GM12878 (cell line): ENCODE data around the gene PHLPP1. TPM values are rescaled to one million over a fixed set of nuclear protein-coding genes. Genes with fewer than 3 reads are reported as not detected.

Source experiments
- ATAC-seq: fragments of 200-7000 bp; cut with Tn5 transposase; 3 replicates; pipeline ENCODE4 v1.9.1; 2020; ENCODE audit warnings: mild to moderate bottlenecking, moderate library complexity
- BruUV-seq: library from RNA; stranded (reverse); fragments of 400-500 nt; replicated peaks from 2 replicates; lab custom pipeline; 2021; lab: Mats Ljungman, UMichigan
- CTCF ChIA-PET: fragments of 300-600 bp; sonication (Branson Sonifier 250); formaldehyde crosslinking; extraction: SDS; loops from one replicate; lab custom pipeline; 2021; ENCODE audit warnings: inconsistent platforms; lab: Yijun Ruan, JAX
- POLR2A ChIA-PET: fragments of 350-600 bp; formaldehyde crosslinking; extraction: SDS; loops from one replicate; lab custom pipeline; 2021; ENCODE audit warnings: inconsistent platforms; lab: Charles Lee
- RAD21 ChIA-PET: fragments of 300-600 bp; sonication (Branson Sonifier 250); formaldehyde crosslinking; loops from one replicate; lab custom pipeline; 2023; ENCODE audit warnings: antibody characterized with exemption; ENCODE audit not compliant: unreplicated experiment; lab: Charles Lee
- SMC1A ChIA-PET: fragments of 300-600 bp; sonication (Branson Sonifier 250); formaldehyde crosslinking; loops from one replicate; lab custom pipeline; 2023; ENCODE audit not compliant: unreplicated experiment, uncharacterized antibody; lab: Charles Lee
- DNase-seq: peaks from one replicate; pipeline ENCODE4 v3.0.0-alpha.2; 2011; ENCODE audit warnings: low read depth, low spot score
- FAIRE-seq: peaks from 3 replicates; lab custom pipeline; 2011; peaks lifted over from hg19 to GRCh38; lab: Jason Lieb, UNC
- H2AFZ ChIP-seq: 2 replicates; pipeline ENCODE4 v1.6.0; 2011; ENCODE audit warnings: low read depth, low read length, control low read depth; ENCODE audit not compliant: control insufficient read depth
- H3K27ac ChIP-seq: 2 replicates; pipeline ENCODE4 v1.5.1; 2011; ENCODE audit warnings: control low read depth; ENCODE audit not compliant: control insufficient read depth, insufficient read depth
- H3K27me3 ChIP-seq, 2 experiments: replicated peaks in 1 of 2; 2 replicates each; pipeline versions ENCODE4 v1.6.0 to v1.6.1; 2011; ENCODE audit warnings: low read length in 1 of 2; ENCODE audit not compliant: control insufficient read depth in 2 of 2, insufficient read depth in 2 of 2
- H3K36me3 ChIP-seq, 2 experiments: 2 replicates each; pipeline ENCODE4 v1.5.1; 2011; ENCODE audit warnings: low read length in 1 of 2; ENCODE audit not compliant: control insufficient read depth in 2 of 2, insufficient read depth in 2 of 2
- H3K4me1 ChIP-seq: 2 replicates; pipeline ENCODE4 v1.6.1; 2011; ENCODE audit warnings: mild to moderate bottlenecking, low read length, moderate library complexity, mixed read lengths; ENCODE audit not compliant: control insufficient read depth, insufficient read depth
- H3K4me2 ChIP-seq: 2 replicates; pipeline ENCODE4 v1.6.0; 2011; ENCODE audit warnings: control low read depth; ENCODE audit not compliant: control insufficient read depth, insufficient read depth
- H3K4me3 ChIP-seq: fragments of 200-600 bp; sonication (generic); 2 replicates; pipeline ENCODE4 v1.5.1; 2016
- H3K79me2 ChIP-seq: 2 replicates; pipeline ENCODE4 v1.6.0; 2011; ENCODE audit warnings: low read length; ENCODE audit not compliant: control insufficient read depth, insufficient read depth
- H3K9ac ChIP-seq: 2 replicates; pipeline ENCODE4 v1.8.0; 2011; ENCODE audit warnings: low read length, control low read depth, mixed read lengths; ENCODE audit not compliant: control insufficient read depth, insufficient read depth
- H3K9me3 ChIP-seq: replicated peaks from 3 replicates; pipeline ENCODE4 v1.5.1; 2011; ENCODE audit warnings: mild to moderate bottlenecking, low read length; ENCODE audit not compliant: control insufficient read depth, insufficient read depth
- H4K20me1 ChIP-seq: 2 replicates; pipeline ENCODE4 v1.6.0; 2011; ENCODE audit not compliant: control insufficient read depth, insufficient read depth
- BHLHE40 ChIP-seq, 2 experiments: fragments of 450-650 bp in 1 of 2; IDR thresholded peaks; 2 replicates each; pipeline ENCODE4 v1.6.1; 2011 to 2017; ENCODE audit warnings: low read depth in 2 of 2, borderline replicate concordance in 1 of 2, improper control_type of control experiment in 1 of 2, low read length in 1 of 2, mild to moderate bottlenecking in 1 of 2
- EZH2 ChIP-seq: IDR thresholded peaks from 2 replicates; pipeline ENCODE4 v1.6.1; 2012; ENCODE audit warnings: low read depth, mild to moderate bottlenecking, control low read depth, inconsistent platforms, low read length, borderline replicate concordance; ENCODE audit not compliant: control insufficient read depth
- HCFC1 ChIP-seq: fragments of 150-350 bp; IDR thresholded peaks from 2 replicates; pipeline ENCODE4 v1.6.1; 2014; ENCODE audit warnings: low read length
- HDAC6 ChIP-seq: fragments of 200-600 bp; sonication (generic); IDR thresholded peaks from one replicate; pipeline ENCODE4 v1.8.0; 2017; ENCODE audit warnings: antibody characterized with exemption; ENCODE audit not compliant: unreplicated experiment
- USF2 ChIP-seq: IDR thresholded peaks from 2 replicates; pipeline ENCODE4 v1.6.1; 2011; ENCODE audit warnings: low read depth, low read length, improper control_type of control experiment, borderline replicate concordance
- WGBS: methylation state at CpG from one replicate; pipeline ENCODE4 v1.1.6; 2016; ENCODE audit warnings: low lambda C conversion rate; ENCODE audit not compliant: insufficient replicate concordance, insufficient coverage; ENCODE audit errors: missing lambda C conversion rate; 5-methylcytosine and 5-hydroxymethylcytosine counted together
- in situ Hi-C: fragments of 300-500 bp; cut with MboI; formaldehyde crosslinking; loops from 9 replicates; pipeline ENCODE4 v1.14.3; 2018; ENCODE audit warnings: mixed read lengths
- intact Hi-C: fragments of 100-400 bp; cut with micrococcal nuclease; formaldehyde crosslinking; loops from one replicate; pipeline ENCODE4 v1.14.2; 2022; ENCODE audit not compliant: unreplicated experiment
- polyA plus RNA-seq, 11 experiments: library from polyadenylated mRNA; depleted of rRNA in 4 of 11; unstranded in 6 of 11; stranded (reverse) in 5 of 11; fragments of >200 nt; fragmentation: Nextera tagmentation in 4 of 11; fragmentation: Illumina TruSeq in 1 of 11; extraction: Ambion mirVana in 4 of 11; extraction: Trizol in 1 of 11; gene quantifications; 1 replicate in 1 of 11; 2 replicates in 10 of 11; pipeline versions ENCODE4 v1.2.1 to v1.2.3, GENCODE V29; 2011 to 2016; ENCODE audit warnings: inconsistent platforms in 2 of 11, missing spikeins in 2 of 11, low read depth in 1 of 11
- total RNA-seq, 4 experiments: library from RNA; depleted of rRNA in 3 of 4; stranded (reverse); fragments of >200 nt in 3 of 4; fragmentation: Illumina TruSeq in 1 of 4; extraction: Trizol in 1 of 4; gene quantifications; 2 replicates each; pipeline versions ENCODE4 v1.2.1 to v1.2.3, GENCODE V29; 2013 to 2021
- TF ChIP-seq, protein P1 (sequence below): fragments of 450-650 bp; IDR thresholded peaks from 2 replicates; pipeline ENCODE4 v1.6.1; 2016; ENCODE audit warnings: mild to moderate bottlenecking
- TF ChIP-seq, protein P2 (sequence below): fragments of 450-650 bp; formaldehyde crosslinking; IDR thresholded peaks from 2 replicates; pipeline ENCODE4 v1.4.0; 2020; ENCODE audit warnings: mild to moderate bottlenecking, moderate library complexity

Gene PHLPP1
- total and polyA plus RNA-seq, 10 of the 15 experiments (the other 5 are each of a cell fraction or from before 2014, with no cell fraction given) = 0.42 to 7.0 (median 1.9) TPM

GRCh38 chr18:62811674-62812073 lies 96.3 kb downstream of the PHLPP1 start:
- no peaks in the 10 kb centered on the region for H3K9me3 ChIP-seq
- ChIA-PET CTCF (interaction anchor here (1.1 kb wide), 2 partner anchors 147 to 171 kb away, joined by 3 to 4 read pairs; no protein-coding TSS in a partner anchor), RAD21 (no interaction called here), POLR2A (interaction anchor here (0.7 kb wide), 1 partner anchor 277 kb away, joined by 4 read pairs; no protein-coding TSS in a partner anchor)
- intact Hi-C loops = no loop called here
- H3K4me3 ChIP-seq = no peak overlapping the region
- BruUV-seq = no TSS peak
- H2AFZ ChIP-seq = no peak overlapping the region
- no peak overlapping the region for H3K9ac ChIP-seq
- no peaks in the 10 kb centered on the region for H3K79me2 ChIP-seq
- peaks cover 9% of the 10 kb centered on the region; the same call in 1 of the 2 replicates for H3K4me1 ChIP-seq
- ATAC-seq = no peak
- H3K27me3 ChIP-seq = no peaks in the 10 kb centered on the region
- in situ Hi-C loops = no loop called here
- TF ChIP-seq HCFC1 = no peak
- no peak for TF ChIP-seq BHLHE40 (IDR thresholded peaks at IDR 0.05; ENCODE audit: borderline replicate concordance in 1 of 2, low read depth in 2 of 2, low read length in 1 of 2)
- TF ChIP-seq, protein P1, sequence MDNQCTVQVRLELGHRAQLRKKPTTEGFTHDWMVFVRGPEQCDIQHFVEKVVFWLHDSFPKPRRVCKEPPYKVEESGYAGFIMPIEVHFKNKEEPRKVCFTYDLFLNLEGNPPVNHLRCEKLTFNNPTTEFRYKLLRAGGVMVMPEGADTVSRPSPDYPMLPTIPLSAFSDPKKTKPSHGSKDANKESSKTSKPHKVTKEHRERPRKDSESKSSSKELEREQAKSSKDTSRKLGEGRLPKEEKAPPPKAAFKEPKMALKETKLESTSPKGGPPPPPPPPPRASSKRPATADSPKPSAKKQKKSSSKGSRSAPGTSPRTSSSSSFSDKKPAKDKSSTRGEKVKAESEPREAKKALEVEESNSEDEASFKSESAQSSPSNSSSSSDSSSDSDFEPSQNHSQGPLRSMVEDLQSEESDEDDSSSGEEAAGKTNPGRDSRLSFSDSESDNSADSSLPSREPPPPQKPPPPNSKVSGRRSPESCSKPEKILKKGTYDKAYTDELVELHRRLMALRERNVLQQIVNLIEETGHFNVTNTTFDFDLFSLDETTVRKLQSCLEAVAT = no peak
- TF ChIP-seq, all 136 proteins: peak for 0
- Histone ChIP-seq H3K27ac (no peak overlapping the region), H4K20me1 (no peaks in the 10 kb centered on the region), H3K36me3 (no peaks in the 10 kb centered on the region), H3K4me2 (no peak overlapping the region)
- SMC1A ChIA-PET = interaction anchor here (0.8 to 1.4 kb wide), 3 partner anchors 9 to 15 kb away, joined by 3 to 4 read pairs (median 4); no protein-coding TSS in a partner anchor
- no peak for DNase-seq
- FAIRE-seq = no peak

GRCh38 chr18:62812242-62812641 lies 96.9 kb downstream of the PHLPP1 start:
- no peak overlapping the region for H2AFZ ChIP-seq
- FAIRE-seq (no peak), ATAC-seq (no peak), DNase-seq (no peak)
- H3K4me1 ChIP-seq = peaks cover 9% of the 10 kb centered on the region; the same call in 1 of the 2 replicates
- H3K4me2 ChIP-seq = no peak overlapping the region
- H3K27ac ChIP-seq = no peak overlapping the region
- no peaks in the 10 kb centered on the region for H3K36me3 ChIP-seq
- no peaks in the 10 kb centered on the region for H3K27me3 ChIP-seq
- H3K79me2 ChIP-seq = no peaks in the 10 kb centered on the region
- intact Hi-C loops (no loop called here), in situ Hi-C loops (no loop called here)
- H3K9ac ChIP-seq = no peak overlapping the region
- no peaks in the 10 kb centered on the region for H4K20me1 ChIP-seq
- H3K9me3 ChIP-seq = no peaks in the 10 kb centered on the region
- SMC1A ChIA-PET = interaction anchor here (0.6 to 1.4 kb wide), 4 partner anchors 8 to 143 kb away, joined by 3 to 4 read pairs (median 4); no protein-coding TSS in a partner anchor
- H3K4me3 ChIP-seq = no peak overlapping the region
- RAD21 ChIA-PET = no interaction called here
- no TSS peak for BruUV-seq
- POLR2A ChIA-PET = no interaction called here
- CTCF ChIA-PET = interaction anchor here (1.1 kb wide), 3 partner anchors 17 to 170 kb away, joined by 3 to 4 read pairs (median 4); no protein-coding TSS in a partner anchor
- WGBS = 35% methylated on average over 3 of the region's 3 CpGs
- no peak for TF ChIP-seq EZH2
- TF ChIP-seq HDAC6 = no peak
- TF ChIP-seq USF2 = no peak
- TF ChIP-seq, protein P2, sequence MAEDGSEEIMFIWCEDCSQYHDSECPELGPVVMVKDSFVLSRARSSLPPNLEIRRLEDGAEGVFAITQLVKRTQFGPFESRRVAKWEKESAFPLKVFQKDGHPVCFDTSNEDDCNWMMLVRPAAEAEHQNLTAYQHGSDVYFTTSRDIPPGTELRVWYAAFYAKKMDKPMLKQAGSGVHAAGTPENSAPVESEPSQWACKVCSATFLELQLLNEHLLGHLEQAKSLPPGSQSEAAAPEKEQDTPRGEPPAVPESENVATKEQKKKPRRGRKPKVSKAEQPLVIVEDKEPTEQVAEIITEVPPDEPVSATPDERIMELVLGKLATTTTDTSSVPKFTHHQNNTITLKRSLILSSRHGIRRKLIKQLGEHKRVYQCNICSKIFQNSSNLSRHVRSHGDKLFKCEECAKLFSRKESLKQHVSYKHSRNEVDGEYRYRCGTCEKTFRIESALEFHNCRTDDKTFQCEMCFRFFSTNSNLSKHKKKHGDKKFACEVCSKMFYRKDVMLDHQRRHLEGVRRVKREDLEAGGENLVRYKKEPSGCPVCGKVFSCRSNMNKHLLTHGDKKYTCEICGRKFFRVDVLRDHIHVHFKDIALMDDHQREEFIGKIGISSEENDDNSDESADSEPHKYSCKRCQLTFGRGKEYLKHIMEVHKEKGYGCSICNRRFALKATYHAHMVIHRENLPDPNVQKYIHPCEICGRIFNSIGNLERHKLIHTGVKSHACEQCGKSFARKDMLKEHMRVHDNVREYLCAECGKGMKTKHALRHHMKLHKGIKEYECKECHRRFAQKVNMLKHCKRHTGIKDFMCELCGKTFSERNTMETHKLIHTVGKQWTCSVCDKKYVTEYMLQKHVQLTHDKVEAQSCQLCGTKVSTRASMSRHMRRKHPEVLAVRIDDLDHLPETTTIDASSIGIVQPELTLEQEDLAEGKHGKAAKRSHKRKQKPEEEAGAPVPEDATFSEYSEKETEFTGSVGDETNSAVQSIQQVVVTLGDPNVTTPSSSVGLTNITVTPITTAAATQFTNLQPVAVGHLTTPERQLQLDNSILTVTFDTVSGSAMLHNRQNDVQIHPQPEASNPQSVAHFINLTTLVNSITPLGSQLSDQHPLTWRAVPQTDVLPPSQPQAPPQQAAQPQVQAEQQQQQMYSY = no peak
- TF ChIP-seq, protein P1 = no peak
